Fibroblast of lung (primary cell): Measurements from ENCODE around the gene ZNF319. TPM values are rescaled to one million over a fixed set of nuclear protein-coding genes. Genes with fewer than 3 reads are reported as not detected.

ENCODE experiments used
- DNase-seq, 2 donors: peaks; one replicate each; pipeline versions ENCODE4 v3.0.0 to v3.0.0-alpha.2; 2010; ENCODE audit warnings: low read depth in 2 of 2
- H2AFZ ChIP-seq: 2 replicates; pipeline ENCODE4 v1.5.1; 2012; ENCODE audit warnings: low read length, control low read depth, inconsistent platforms
- H3K27ac ChIP-seq: 2 replicates; pipeline ENCODE4 v1.5.1; 2011; ENCODE audit warnings: low read length, control low read depth; ENCODE audit not compliant: insufficient read depth
- H3K27me3 ChIP-seq: 2 replicates; pipeline ENCODE4 v1.5.1; 2011; ENCODE audit warnings: mild to moderate bottlenecking, low read length; ENCODE audit not compliant: control insufficient read depth, insufficient read depth
- H3K36me3 ChIP-seq: 2 replicates; pipeline ENCODE4 v1.5.1; 2011; ENCODE audit warnings: low read length; ENCODE audit not compliant: control insufficient read depth, insufficient read depth
- H3K4me1 ChIP-seq: 2 replicates; pipeline ENCODE4 v1.5.1; 2011; ENCODE audit warnings: low read length; ENCODE audit not compliant: control insufficient read depth, insufficient read depth; ENCODE audit errors: extremely low read depth
- H3K4me2 ChIP-seq: 2 replicates; pipeline ENCODE4 v1.5.1; 2011; ENCODE audit warnings: low read length, control low read depth; ENCODE audit not compliant: insufficient read depth; ENCODE audit errors: extremely low read depth
- H3K4me3 ChIP-seq, 4 experiments: fragments of 200-600 bp in 1 of 4; sonication (generic) in 1 of 4; replicated peaks in 1 of 4; 2 replicates each; pipeline ENCODE4 v1.5.1; 2011 to 2016; ENCODE audit warnings: low read length in 4 of 4, low read depth in 3 of 4, mild to moderate bottlenecking in 3 of 4, control low read depth in 2 of 4, inconsistent platforms in 1 of 4, mixed read lengths in 1 of 4; ENCODE audit not compliant: insufficient read depth in 1 of 4; ENCODE audit errors: control extremely low read depth in 1 of 4
- H3K79me2 ChIP-seq: 2 replicates; pipeline ENCODE4 v1.5.1; 2012; ENCODE audit warnings: mild to moderate bottlenecking, low read length, inconsistent platforms; ENCODE audit not compliant: control insufficient read depth, insufficient read depth
- H3K9ac ChIP-seq: 2 replicates; pipeline ENCODE4 v1.5.1; 2011; ENCODE audit warnings: mild to moderate bottlenecking, low read length, control low read depth; ENCODE audit not compliant: insufficient read depth
- H3K9me3 ChIP-seq: 2 replicates; pipeline ENCODE4 v1.5.1; 2012; ENCODE audit warnings: low read depth, low read length; ENCODE audit not compliant: control insufficient read depth, insufficient read depth
- H4K20me1 ChIP-seq: 2 replicates; pipeline ENCODE4 v1.5.1; 2011; ENCODE audit warnings: low read length; ENCODE audit not compliant: control insufficient read depth, insufficient read depth; ENCODE audit errors: extremely low read depth
- CTCF ChIP-seq, 2 donors: IDR thresholded peaks in 1 of 2; conservative IDR thresholded peaks in 1 of 2; 1 replicate in 1 of 2; 2 replicates in 1 of 2; pipeline ENCODE4 v1.5.1; 2011 to 2012; ENCODE audit warnings: low read length in 2 of 2, control low read depth in 1 of 2, inconsistent platforms in 1 of 2, low read depth in 1 of 2, mild to moderate bottlenecking in 1 of 2
- EZH2 ChIP-seq: IDR thresholded peaks from 2 replicates; pipeline ENCODE4 v1.5.1; 2012; ENCODE audit warnings: low read length, control low read depth, mild to moderate bottlenecking; ENCODE audit errors: missing control alignments
- polyA plus RNA-seq, 2 donors: library from polyadenylated mRNA; depleted of rRNA in 1 of 2; stranded (reverse) in 1 of 2; unstranded in 1 of 2; fragments of >200 nt; gene quantifications; 2 replicates each; pipeline ENCODE4 v1.2.1, GENCODE V29; 2011 to 2012; ENCODE audit warnings: missing spikeins in 1 of 2
- total RNA-seq: library from RNA; depleted of rRNA; stranded (reverse); fragments of >200 nt; gene quantifications from 2 replicates; pipeline ENCODE4 v1.2.1, GENCODE V29; 2014

ZNF319 gene
- total and polyA plus RNA-seq, 2 donors (not counting 1 experiment from before 2014, with no cell fraction given), result 2.6 to 4.1 TPM

DNA sequence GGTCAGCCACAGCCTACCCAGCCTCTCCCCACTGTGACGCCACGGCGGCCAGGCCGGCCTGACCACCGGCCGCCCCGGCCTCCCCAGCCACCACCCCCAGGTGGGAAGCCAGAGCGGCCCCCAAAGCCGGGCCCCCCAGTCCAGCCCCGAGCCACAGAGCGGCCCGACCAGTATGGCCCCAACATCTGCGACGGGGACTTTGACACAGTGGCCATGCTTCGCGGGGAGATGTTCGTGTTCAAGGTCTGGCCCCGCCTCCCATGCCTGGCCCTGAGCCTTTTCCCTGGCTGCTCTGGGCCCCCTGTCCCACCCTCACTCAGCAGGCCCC is 41.1 kb upstream of the ZNF319 start:
- Histone ChIP-seq H3K9me3 (no peaks in the 10 kb centered on the region), H3K9ac (no peak overlapping the region), H4K20me1 (no peaks in the 10 kb centered on the region), H3K4me3 (no peak overlapping the region), H3K27ac (no peak overlapping the region), H3K79me2 (no peaks in the 10 kb centered on the region), H3K4me1 (no peaks in the 10 kb centered on the region), H3K36me3 (no peaks in the 10 kb centered on the region), H3K4me2 (no peak overlapping the region), H2AFZ (no peak overlapping the region), H3K27me3 (no peaks in the 10 kb centered on the region)
- no peak for DNase-seq
- no peak for TF ChIP-seq EZH2
- TF ChIP-seq CTCF (conservative IDR thresholded peaks at IDR 0.05 in 1 of 2, IDR thresholded peaks at IDR 0.05 in 1 of 2; ENCODE audit: low read depth in 1 of 2, low read length in 2 of 2), result no peak

DNA sequence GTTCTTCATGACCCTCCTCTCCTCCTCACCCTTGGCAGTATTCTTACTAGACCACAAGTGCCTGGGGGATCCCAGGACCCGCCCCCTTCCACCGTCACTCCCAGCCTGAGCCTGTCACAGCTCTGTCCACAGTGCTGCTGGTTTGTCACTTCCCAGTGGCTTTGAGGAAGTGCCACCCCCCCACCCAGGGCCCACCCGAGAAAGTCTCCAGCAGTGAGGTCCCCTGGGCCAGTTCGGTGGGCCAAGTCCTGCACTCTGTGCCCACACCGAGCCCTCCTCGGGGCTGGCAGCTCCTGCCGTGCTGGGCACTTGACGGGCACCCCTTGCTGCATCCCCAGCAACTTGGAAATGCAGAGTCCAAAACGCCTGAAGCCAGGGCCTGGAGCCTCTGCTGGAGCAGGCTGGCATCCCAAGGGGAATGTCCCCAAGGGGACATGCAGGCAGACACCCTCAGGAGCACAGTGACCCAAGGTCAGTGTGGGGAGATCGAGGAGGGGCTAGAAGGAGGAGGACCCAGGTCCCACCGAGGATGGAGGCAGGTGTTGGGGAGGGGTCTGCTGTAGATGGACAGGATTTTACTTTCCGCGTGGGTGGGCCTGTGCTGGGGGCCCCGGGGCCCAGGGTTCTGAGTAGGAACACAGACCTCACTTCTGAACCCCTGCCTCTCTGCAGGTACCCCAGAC is 40.6 kb upstream of the ZNF319 start:
- Histone ChIP-seq H4K20me1 (no peaks in the 10 kb centered on the region), H3K4me1 (no peaks in the 10 kb centered on the region), H3K27ac (no peak overlapping the region), H3K4me3 (no peak overlapping the region), H3K9ac (no peak overlapping the region), H3K4me2 (no peak overlapping the region), H3K36me3 (no peaks in the 10 kb centered on the region), H2AFZ (no peak overlapping the region), H3K27me3 (no peaks in the 10 kb centered on the region), H3K79me2 (no peaks in the 10 kb centered on the region), H3K9me3 (no peaks in the 10 kb centered on the region)
- DNase-seq, result no peak
- TF ChIP-seq CTCF (conservative IDR thresholded peaks at IDR 0.05 in 1 of 2, IDR thresholded peaks at IDR 0.05 in 1 of 2; ENCODE audit: low read depth in 1 of 2, low read length in 2 of 2) (no peak), EZH2 (no peak)

- Histone ChIP-seq H3K36me3 (no peaks in the 10 kb centered on the region), H4K20me1 (no peaks in the 10 kb centered on the region), H3K9ac (no peak overlapping the region), H3K27me3 (no peaks in the 10 kb centered on the region), H3K4me2 (no peak overlapping the region), H2AFZ (no peak overlapping the region), H3K4me3 (no peak overlapping the region), H3K4me1 (no peaks in the 10 kb centered on the region), H3K79me2 (no peaks in the 10 kb centered on the region), H3K9me3 (no peaks in the 10 kb centered on the region), H3K27ac (no peak overlapping the region)
- TF ChIP-seq EZH2, result no peak
- no peak for TF ChIP-seq CTCF (conservative IDR thresholded peaks at IDR 0.05 in 1 of 2, IDR thresholded peaks at IDR 0.05 in 1 of 2; ENCODE audit: low read depth in 1 of 2, low read length in 2 of 2)
- DNase-seq, result no peak
These were observed 40.0 kb upstream of the ZNF319 start for GRCh38 chr16:58040496-58040846.
